ENCODE results near the gene TUT4.
A peak's percentile ranks its signal among the peaks of the same experiment; 100 is the strongest.
"Not testable (repeated sequence)": the region's sequence is repeated elsewhere in the genome, so short reads cannot be mapped to it uniquely, and the experiment has no call there.

Gene TUT4

GRCh38 chr1:52552505-52553361 lies at the start of gene TUT4:
TSS of gene TUT4 (minus strand) at chr1:52553092. CDS start at chr1:52526280, 26,812 bp downstream.
- DNase-seq (ENCODE audit: low read depth), result peak; percentile 47

- peak; percentile 29 for DNase-seq (ENCODE audit: low read depth)
Observed at GRCh38 chr1:52601991-52602855, 49.3 kb upstream of the TUT4 start, which contains the start of gene GPX7. TSS of gene GPX7 (plus strand) at chr1:52602371. CDS start at chr1:52602410, 39 bp downstream.

- no peak for DNase-seq (ENCODE audit: low read depth)
Observed at GRCh38 chr1:52601519-52601918, 48.6 kb upstream of the TUT4 start.

GRCh38 chr1:52600533-52601179 lies 47.8 kb upstream of the TUT4 start:
- no peak for DNase-seq (ENCODE audit: low read depth)

GRCh38 chr1:52599236-52599635 lies 46.3 kb upstream of the TUT4 start:
- DNase-seq (ENCODE audit: low read depth), result no peak

- DNase-seq (ENCODE audit: low read depth), result no peak
Observed at GRCh38 chr1:52598729-52599128, 45.8 kb upstream of the TUT4 start.

GRCh38 chr1:52597912-52598311 lies 45.0 kb upstream of the TUT4 start:
- DNase-seq (ENCODE audit: low read depth), result no peak

GRCh38 chr1:52595061-52595460 lies 42.2 kb upstream of the TUT4 start:
- DNase-seq (ENCODE audit: low read depth), result no peak

- no peak for DNase-seq (ENCODE audit: low read depth)
Observed at GRCh38 chr1:52593495-52593894, 40.6 kb upstream of the TUT4 start.

GRCh38 chr1:52592637-52593323 lies 39.9 kb upstream of the TUT4 start:
- no peak for DNase-seq (ENCODE audit: low read depth)

GRCh38 chr1:52590266-52590665 lies 37.4 kb upstream of the TUT4 start:
- DNase-seq (ENCODE audit: low read depth), result no peak

GRCh38 chr1:52588535-52588934 lies 35.6 kb upstream of the TUT4 start:
- no peak for DNase-seq (ENCODE audit: low read depth)

- DNase-seq (ENCODE audit: low read depth), result no peak
Observed at GRCh38 chr1:52588027-52588426, 35.1 kb upstream of the TUT4 start.

- no peak for DNase-seq (ENCODE audit: low read depth)
Observed at GRCh38 chr1:52585474-52585873, 32.6 kb upstream of the TUT4 start.

- no peak for DNase-seq (ENCODE audit: low read depth)
Observed at GRCh38 chr1:52582116-52582696, 29.3 kb upstream of the TUT4 start.

GRCh38 chr1:52580283-52580682 lies 27.4 kb upstream of the TUT4 start:
- DNase-seq (ENCODE audit: low read depth), result no peak

GRCh38 chr1:52579415-52579814 lies 26.5 kb upstream of the TUT4 start:
- no peak for DNase-seq (ENCODE audit: low read depth)

GRCh38 chr1:52578066-52578465 lies 25.2 kb upstream of the TUT4 start:
- not testable (repeated sequence) for DNase-seq (ENCODE audit: low read depth)

GRCh38 chr1:52576074-52576473 lies 23.2 kb upstream of the TUT4 start:
- no peak for DNase-seq (ENCODE audit: low read depth)

- DNase-seq (ENCODE audit: low read depth), result no peak
Observed at GRCh38 chr1:52574594-52574993, 21.7 kb upstream of the TUT4 start.

GRCh38 chr1:52572387-52572786 lies 19.5 kb upstream of the TUT4 start:
- DNase-seq (ENCODE audit: low read depth), result no peak
